SK-N-SH treated with all-trans-retinoic acid at 6 μM for 48 hours (cell line): ENCODE measurements around the gene SRD5A3.

Experiments used
- ATAC-seq: fragments of 200-7000 bp; cut with Tn5 transposase; 3 replicates; pipeline ENCODE4 v1.9.1; 2020; ENCODE audit warnings: mild to moderate bottlenecking, moderate library complexity
- CREB5 ChIP-seq: fragments of 250-450 bp; sonication (Bioruptor Pico); IDR thresholded peaks from 2 replicates; pipeline ENCODE4 v1.5.1; 2020; ENCODE audit warnings: low read depth, mild to moderate bottlenecking, moderate library complexity
- CSRNP3 ChIP-seq: fragments of 250-450 bp; sonication (Bioruptor Pico); IDR thresholded peaks from 2 replicates; pipeline ENCODE4 v1.5.1; 2021; ENCODE audit warnings: mild to moderate bottlenecking, moderate library complexity
- ISL1 ChIP-seq: fragments of 250-450 bp; sonication (Bioruptor Pico); IDR thresholded peaks from 2 replicates; pipeline ENCODE4 v2.1.2; 2022; ENCODE audit warnings: mild to moderate bottlenecking, moderate library complexity
- OSR1 ChIP-seq: fragments of 250-450 bp; sonication (Bioruptor Pico); IDR thresholded peaks from 2 replicates; pipeline ENCODE4 v1.8.0; 2022; ENCODE audit warnings: moderate library complexity, mild to moderate bottlenecking, inconsistent platforms
- PATZ1 ChIP-seq: fragments of 250-450 bp; sonication (Bioruptor Pico); IDR thresholded peaks from 2 replicates; pipeline ENCODE4 v1.8.0; 2020; ENCODE audit warnings: mild to moderate bottlenecking, moderate library complexity, borderline replicate concordance
- POU6F1 ChIP-seq: fragments of 250-450 bp; sonication (Bioruptor Pico); IDR thresholded peaks from 2 replicates; pipeline ENCODE4 v1.8.0; 2021; ENCODE audit warnings: low read depth, mild to moderate bottlenecking, moderate library complexity, borderline replicate concordance
- RARB ChIP-seq: fragments of 250-450 bp; sonication (Bioruptor Pico); IDR thresholded peaks from 2 replicates; pipeline ENCODE4 v1.8.0; 2021; ENCODE audit warnings: mild to moderate bottlenecking, moderate library complexity
- SNAI2 ChIP-seq: fragments of 250-450 bp; sonication (Bioruptor Pico); IDR thresholded peaks from 2 replicates; pipeline ENCODE4 v1.5.0; 2020; ENCODE audit warnings: mild to moderate bottlenecking, moderate library complexity
- TSHZ2 ChIP-seq: fragments of 250-450 bp; sonication (Bioruptor Pico); IDR thresholded peaks from 2 replicates; pipeline ENCODE4 v1.5.0; 2020; ENCODE audit warnings: mild to moderate bottlenecking, moderate library complexity
- ZNF565 ChIP-seq: fragments of 450-650 bp; formaldehyde crosslinking; conservative IDR thresholded peaks from 2 replicates; pipeline ENCODE4 v1.5.0; 2020; ENCODE audit warnings: low read depth, mild to moderate bottlenecking, moderate library complexity

The SRD5A3 gene

GRCh38 chr4:55385201-55385649 is 39.2 kb downstream of the SRD5A3 start (continued):
- TF ChIP-seq PATZ1 (CRISPR knock-in tag), result no peak
- no peak for TF ChIP-seq CSRNP3 (CRISPR knock-in tag)
- no peak for TF ChIP-seq POU6F1 (CRISPR knock-in tag)
- TF ChIP-seq ISL1 (CRISPR knock-in tag), result no peak

GRCh38 chr4:55386073-55386472 is 40.0 kb downstream of the SRD5A3 start:
- ATAC-seq, result peak; percentile 100
- no peak for TF ChIP-seq SNAI2 (CRISPR knock-in tag)
- TF ChIP-seq ISL1 (CRISPR knock-in tag), result no peak
- TF ChIP-seq POU6F1 (CRISPR knock-in tag), result no peak
- TF ChIP-seq OSR1, result no peak
- TF ChIP-seq CSRNP3 (CRISPR knock-in tag), result no peak
- no peak for TF ChIP-seq PATZ1 (CRISPR knock-in tag)
- TF ChIP-seq ZNF565, result no peak
- TF ChIP-seq RARB (CRISPR knock-in tag), result no peak
- TF ChIP-seq, all 23 proteins: peak for 0

GRCh38 chr4:55386840-55387239 is 40.8 kb downstream of the SRD5A3 start:
- TF ChIP-seq TSHZ2 (CRISPR knock-in tag) (no peak), RARB (CRISPR knock-in tag) (no peak), PATZ1 (CRISPR knock-in tag) (no peak), CREB5 (CRISPR knock-in tag) (no peak), OSR1 (no peak)
- TF ChIP-seq, all 23 proteins: peak for 0

More at GRCh38 chr4:55386840-55387239, 40.8 kb downstream of the SRD5A3 start:
- ATAC-seq, result no peak
